Kidney epithelial cell (primary cell): ENCODE data around the gene KIF17. TPM values are rescaled to one million over a fixed set of nuclear protein-coding genes. Genes with fewer than 3 reads are reported as not detected.
"Not testable (repeated sequence)": the region's sequence is repeated elsewhere in the genome, so short reads cannot be mapped to it uniquely, and the experiment has no call there.

Experiments used
- DNase-seq: peaks from one replicate; pipeline ENCODE4 v3.0.0-alpha.2; 2010; ENCODE audit warnings: low read depth
- H3K27me3 ChIP-seq: 2 replicates; pipeline ENCODE4 v1.6.0; 2011; ENCODE audit warnings: low read length; ENCODE audit not compliant: control insufficient read depth, insufficient read depth
- H3K36me3 ChIP-seq: 2 replicates; pipeline ENCODE4 v1.5.1; 2011; ENCODE audit warnings: low read length; ENCODE audit not compliant: control insufficient read depth, insufficient read depth
- H3K4me3 ChIP-seq: 2 replicates; pipeline ENCODE4 v1.5.1; 2011; ENCODE audit warnings: low read depth, mild to moderate bottlenecking, control low read depth, low read length
- CTCF ChIP-seq: IDR thresholded peaks from 2 replicates; pipeline ENCODE4 v1.5.1; 2011; ENCODE audit warnings: mild to moderate bottlenecking, moderate library complexity, low read length, control low read depth, inconsistent platforms; ENCODE audit not compliant: insufficient read depth, poor library complexity, severe bottlenecking
- total RNA-seq: library from RNA; depleted of rRNA; stranded (reverse); fragments of >200 nt; gene quantifications from 2 replicates; pipeline ENCODE4 v1.2.3, GENCODE V29; 2015

The KIF17 gene
- total RNA-seq, 1 donor from 2014 or later: 1.3 TPM

GRCh38 chr1:20678599-20678998, 39.2 kb downstream of the KIF17 start:
- H3K36me3 ChIP-seq: no peaks in the 10 kb centered on the region
- no peak for DNase-seq
- H3K27me3 ChIP-seq: no peaks in the 10 kb centered on the region
- TF ChIP-seq CTCF: no peak
- no peak overlapping the region for H3K4me3 ChIP-seq

- not testable (repeated sequence) for H3K4me3 ChIP-seq, H3K27me3 ChIP-seq, H3K36me3 ChIP-seq, DNase-seq
These were observed 44.2 kb downstream of the KIF17 start for GRCh38 chr1:20673626-20674025.

- Histone ChIP-seq H3K4me3 (no peak overlapping the region), H3K36me3 (no peaks in the 10 kb centered on the region), H3K27me3 (no peaks in the 10 kb centered on the region)
- TF ChIP-seq CTCF: no peak
- DNase-seq: no peak
These were observed 45.6 kb downstream of the KIF17 start for GRCh38 chr1:20672265-20672632.

- Histone ChIP-seq H3K36me3 (no peaks in the 10 kb centered on the region), H3K27me3 (no peaks in the 10 kb centered on the region), H3K4me3 (no peak overlapping the region)
- no peak for TF ChIP-seq CTCF
- DNase-seq: no peak
These were observed 46.9 kb downstream of the KIF17 start for GRCh38 chr1:20670936-20671335.

DNA sequence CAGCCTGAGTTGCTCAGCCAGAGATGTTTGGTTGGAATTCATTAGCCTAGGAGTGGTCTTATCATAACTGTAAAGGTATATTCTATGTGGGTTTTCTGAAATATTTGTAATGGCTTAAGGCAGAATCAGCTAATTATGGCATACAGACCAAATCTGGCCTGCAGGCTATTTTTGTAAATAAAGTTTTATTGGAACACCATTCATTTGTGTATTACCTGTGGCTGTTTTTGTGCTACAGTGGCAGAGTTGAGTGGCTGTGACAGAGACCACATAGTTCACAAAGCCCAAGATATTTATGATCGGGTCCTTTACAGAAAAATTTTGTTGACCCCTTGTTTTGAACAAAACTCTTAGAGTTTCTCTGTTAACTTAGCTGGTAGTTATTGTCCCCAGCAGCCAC, 49.2 kb downstream of the KIF17 start:
- Histone ChIP-seq H3K27me3 (no peaks in the 10 kb centered on the region), H3K36me3 (no peaks in the 10 kb centered on the region), H3K4me3 (no peak overlapping the region)
- no peak for TF ChIP-seq CTCF
- DNase-seq: no peak

DNA sequence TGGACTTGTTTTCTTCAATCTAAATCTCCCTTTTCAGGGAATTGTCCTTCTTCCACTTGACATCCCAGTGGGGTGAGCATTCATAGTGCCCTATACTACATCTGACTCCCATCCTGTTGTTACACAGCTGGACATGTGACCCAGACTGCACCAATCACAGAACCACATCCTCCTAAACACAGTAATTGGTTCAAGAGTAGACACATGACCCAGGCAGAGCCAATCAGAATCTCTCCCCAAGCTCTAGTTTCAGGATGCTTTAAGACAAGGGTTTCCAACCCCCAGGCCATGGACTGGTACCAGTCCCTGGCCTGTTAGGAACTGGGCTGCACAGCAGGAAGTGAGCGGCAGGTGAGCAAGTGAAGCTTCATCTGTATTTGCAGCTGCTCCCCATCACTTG, 51.0 kb downstream of the KIF17 start:
- DNase-seq: no peak
- no peaks in the 10 kb centered on the region for H3K36me3 ChIP-seq
- no peaks in the 10 kb centered on the region for H3K27me3 ChIP-seq
- no peak overlapping the region for H3K4me3 ChIP-seq
- TF ChIP-seq CTCF: no peak

GRCh38 chr1:20666146-20666545, 51.7 kb downstream of the KIF17 start:
- DNase-seq: no peak
- Histone ChIP-seq H3K36me3 (no peaks in the 10 kb centered on the region), H3K27me3 (no peaks in the 10 kb centered on the region), H3K4me3 (no peak overlapping the region)
- no peak for TF ChIP-seq CTCF
